ENCODE results near the gene BNIP3.
A peak's percentile ranks its signal among the peaks of the same experiment; 100 is the strongest.
"Not testable (repeated sequence)": the region's sequence is repeated elsewhere in the genome, so short reads cannot be mapped to it uniquely, and the experiment has no call there.

The BNIP3 gene

GRCh38 chr10:132001238-132001972 lies 19.7 kb upstream of the BNIP3 start:
- peak; percentile 50 for DNase-seq

GRCh38 chr10:131998845-131999681 lies 17.3 kb upstream of the BNIP3 start:
- DNase-seq = no peak

- no peak for DNase-seq
Observed at GRCh38 chr10:131998050-131998844, 16.5 kb upstream of the BNIP3 start.

DNA sequence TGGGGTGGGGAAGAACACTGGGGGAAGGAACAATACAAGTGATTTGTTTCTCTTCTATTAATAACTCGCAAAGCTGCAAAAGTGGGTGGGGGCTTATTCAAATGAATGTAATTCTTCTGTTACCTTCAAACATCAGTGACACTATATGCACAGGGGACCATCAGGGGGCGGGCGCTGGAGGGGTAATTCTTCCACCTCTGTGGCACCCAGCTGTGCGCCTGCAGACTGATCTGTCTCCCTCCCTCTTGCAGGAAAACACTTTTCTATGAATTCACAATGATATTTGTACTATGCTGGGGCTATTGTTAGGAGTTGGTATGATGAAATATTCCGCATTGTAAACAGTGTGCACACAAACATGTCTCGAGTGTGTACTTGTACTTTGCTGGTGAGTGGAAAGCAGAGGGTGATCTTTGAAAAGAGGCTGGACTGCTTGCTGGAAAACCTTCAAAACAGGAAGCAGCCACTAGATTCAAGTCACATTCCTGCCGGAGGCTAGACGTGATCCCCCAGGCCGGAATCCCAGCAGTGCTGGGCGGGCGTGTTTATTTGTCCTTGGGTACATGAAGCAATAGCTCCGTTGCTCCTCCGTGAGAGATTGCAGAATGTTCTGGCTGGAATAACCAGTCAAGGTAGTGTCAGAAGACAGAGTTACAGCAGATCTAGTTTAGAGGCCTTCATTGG lies 15.8 kb upstream of the BNIP3 start:
- DNase-seq = peak; percentile 38

GRCh38 chr10:131996466-131997365 lies 15.0 kb upstream of the BNIP3 start:
- DNase-seq = no peak

- DNase-seq = no peak
Observed at GRCh38 chr10:131994435-131994834, 12.7 kb upstream of the BNIP3 start.

GRCh38 chr10:131993275-131993674 lies 11.6 kb upstream of the BNIP3 start:
- no peak for DNase-seq

DNA sequence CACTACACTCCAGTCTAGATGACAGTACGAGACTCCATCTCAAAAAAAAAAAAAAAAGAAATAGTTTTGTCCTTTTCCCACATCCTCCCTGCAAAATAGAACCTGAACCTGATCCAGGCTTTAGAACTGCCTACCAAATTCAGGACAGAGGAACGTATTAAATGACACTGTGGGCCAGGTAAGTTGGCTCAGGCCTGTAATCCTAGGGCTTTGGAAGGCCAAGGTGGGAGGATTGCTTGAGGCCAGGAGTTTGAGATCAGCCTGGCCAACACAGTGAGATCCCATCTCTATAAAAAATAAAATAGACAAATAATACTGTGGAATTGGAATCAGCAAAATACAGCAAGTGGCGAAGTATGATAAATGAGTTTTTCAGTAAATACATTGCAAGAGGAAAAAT lies 10.0 kb upstream of the BNIP3 start:
- DNase-seq = no peak

DNA sequence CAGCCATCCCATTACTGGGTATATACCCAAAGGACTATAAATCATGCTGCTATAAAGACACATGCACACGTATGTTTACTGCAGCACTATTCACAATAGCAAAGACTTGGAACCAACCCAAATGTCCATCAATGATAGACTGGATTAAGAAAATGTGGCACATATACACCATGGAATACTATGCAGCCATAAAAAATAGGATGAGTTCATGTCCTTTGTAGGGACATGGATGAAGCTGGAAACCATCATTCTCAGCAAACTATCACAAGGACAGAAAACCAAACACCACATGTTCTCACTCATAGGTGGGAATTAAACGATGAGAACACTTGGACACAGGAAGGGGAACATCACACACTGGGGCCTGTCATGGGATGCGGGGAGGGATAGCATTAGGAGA lies 6.1 kb upstream of the BNIP3 start:
- not testable (repeated sequence) for DNase-seq

DNA sequence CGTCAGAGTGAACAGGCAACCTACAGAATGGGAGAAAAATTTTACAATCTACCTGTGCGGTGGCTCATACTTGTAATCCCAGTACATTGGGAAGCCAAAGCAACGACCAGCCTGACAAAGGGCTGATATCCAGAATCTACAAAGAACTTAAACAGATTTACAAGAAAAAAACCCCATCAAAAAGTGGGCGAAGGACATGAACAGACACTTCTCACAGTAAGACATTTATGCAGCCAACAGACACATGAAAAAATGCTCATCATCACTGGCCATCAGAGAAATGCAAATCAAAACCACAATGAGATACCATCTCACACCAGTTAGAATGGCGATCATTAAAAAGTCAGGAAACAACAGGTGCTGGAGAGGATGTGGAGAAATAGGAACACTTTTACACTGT lies 5.6 kb upstream of the BNIP3 start:
- DNase-seq = not testable (repeated sequence)

DNA sequence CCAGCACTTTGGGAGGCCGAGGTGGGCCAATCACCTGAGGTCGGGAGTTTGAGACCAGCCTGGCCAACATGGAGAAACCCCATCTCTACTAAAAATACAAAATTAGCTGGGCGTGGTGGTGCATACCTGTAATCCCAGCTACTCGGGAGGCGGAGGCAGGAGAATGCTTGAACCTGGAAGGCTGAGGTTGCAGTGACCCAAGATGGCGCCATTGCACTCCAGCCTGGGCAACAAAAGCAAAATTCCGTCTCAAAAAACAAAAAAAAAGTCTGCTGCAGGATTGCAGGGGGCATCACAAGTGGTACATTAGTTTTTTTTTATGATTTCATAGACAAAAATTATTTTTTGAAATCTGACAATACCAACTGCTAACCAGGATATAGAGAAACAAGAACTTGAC lies 5.1 kb upstream of the BNIP3 start:
- DNase-seq = not testable (repeated sequence)

- no peak for DNase-seq
Observed at GRCh38 chr10:131983780-131984179, 2.1 kb upstream of the BNIP3 start.

GRCh38 chr10:131982796-131983195 lies 1.1 kb upstream of the BNIP3 start:
- DNase-seq = no peak

- DNase-seq = no peak
Observed at GRCh38 chr10:131982185-131982756, 548 bp upstream of the BNIP3 start.

DNA sequence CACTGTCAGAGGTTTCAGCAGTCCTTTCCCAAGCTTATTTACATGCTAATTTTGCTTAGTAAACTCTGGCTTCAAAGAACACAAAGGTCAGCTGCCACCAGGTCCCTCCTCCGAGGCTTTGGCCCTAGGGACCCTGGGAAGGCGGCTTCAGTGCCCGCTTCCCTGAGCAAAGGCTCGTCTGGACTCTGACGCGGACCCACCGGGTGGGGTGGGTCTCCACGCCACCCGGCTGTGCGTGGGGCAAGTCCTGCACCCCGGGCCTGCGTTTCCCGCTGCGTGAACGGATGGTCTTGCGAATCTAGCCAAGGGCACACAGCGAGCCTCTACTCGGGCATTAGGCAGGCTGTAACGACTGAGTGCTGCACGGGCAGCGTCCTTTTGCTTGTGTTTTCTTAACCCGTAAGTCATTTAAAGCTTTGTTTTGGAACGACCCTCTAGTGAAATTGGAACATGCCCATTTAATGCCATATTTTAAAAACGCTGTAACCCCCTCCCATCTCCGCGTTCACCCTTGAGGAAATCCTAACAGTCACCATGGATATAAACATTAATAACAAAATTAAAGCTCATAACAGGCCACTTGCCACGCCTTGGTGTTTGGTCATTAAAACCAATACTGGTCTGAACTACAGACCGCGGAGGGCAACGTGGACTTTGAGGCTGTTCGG lies 828 bp downstream of the BNIP3 start:
- DNase-seq = no peak

DNA sequence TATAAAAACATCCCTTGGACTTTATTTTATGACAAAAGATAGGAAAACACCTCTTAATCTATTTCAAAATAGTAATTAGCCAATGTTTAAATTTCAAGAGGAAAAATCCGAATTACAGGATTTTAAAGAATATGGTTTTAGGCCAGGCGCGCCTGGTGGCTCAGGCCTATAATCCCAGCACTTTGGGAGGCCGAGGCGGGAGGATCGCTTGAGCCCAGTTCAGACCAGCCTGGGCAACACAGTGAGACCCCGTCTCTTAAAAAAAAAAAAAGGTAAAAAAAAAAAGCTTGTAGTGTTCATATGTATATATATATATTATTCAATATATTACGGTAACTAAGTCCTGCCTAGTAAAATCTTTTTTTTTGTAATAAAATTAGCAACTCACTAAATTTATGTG lies 1.4 kb downstream of the BNIP3 start:
- no peak for DNase-seq

GRCh38 chr10:131979821-131980270 lies 1.9 kb downstream of the BNIP3 start:
- no peak for DNase-seq

DNA sequence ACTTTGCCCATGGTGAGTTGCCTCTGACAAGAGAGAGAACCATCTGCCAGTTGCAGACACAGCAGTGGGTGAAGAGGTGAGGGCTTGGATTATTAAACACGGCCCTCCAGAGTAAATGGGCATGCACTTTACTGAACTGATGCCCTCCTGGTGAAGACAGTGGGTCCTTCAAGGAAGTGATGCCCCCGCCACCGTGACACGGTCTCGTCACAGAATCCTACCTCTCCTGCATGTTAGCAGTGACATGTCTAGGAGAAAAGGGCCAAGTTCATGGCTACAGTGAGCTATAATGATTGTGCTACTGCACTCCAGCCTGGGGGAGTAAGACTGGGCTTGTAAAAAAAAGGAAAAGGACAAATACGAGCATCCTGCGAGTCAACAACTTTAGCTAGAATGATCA lies 2.4 kb downstream of the BNIP3 start:
- no peak for DNase-seq

DNA sequence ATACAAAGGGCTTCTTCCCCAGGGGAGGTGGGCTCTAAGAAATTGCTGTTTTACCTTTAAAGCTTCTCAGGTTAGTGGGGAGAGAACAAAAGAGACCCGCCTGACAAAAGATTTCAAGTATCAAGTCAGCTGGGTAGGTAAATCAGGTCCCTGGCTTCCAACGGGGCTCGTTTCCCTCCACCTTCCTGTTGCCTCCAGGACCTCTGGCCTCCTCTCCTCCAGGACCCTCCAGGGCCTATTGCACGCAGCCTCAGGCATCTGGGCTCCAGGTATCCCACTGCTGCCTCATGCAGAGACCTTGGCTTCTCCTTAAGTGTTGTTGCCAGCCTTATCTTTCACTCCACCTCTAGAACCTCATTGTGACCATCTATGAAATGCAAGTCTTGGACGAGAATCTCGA lies 2.9 kb downstream of the BNIP3 start:
- no peak for DNase-seq

DNA sequence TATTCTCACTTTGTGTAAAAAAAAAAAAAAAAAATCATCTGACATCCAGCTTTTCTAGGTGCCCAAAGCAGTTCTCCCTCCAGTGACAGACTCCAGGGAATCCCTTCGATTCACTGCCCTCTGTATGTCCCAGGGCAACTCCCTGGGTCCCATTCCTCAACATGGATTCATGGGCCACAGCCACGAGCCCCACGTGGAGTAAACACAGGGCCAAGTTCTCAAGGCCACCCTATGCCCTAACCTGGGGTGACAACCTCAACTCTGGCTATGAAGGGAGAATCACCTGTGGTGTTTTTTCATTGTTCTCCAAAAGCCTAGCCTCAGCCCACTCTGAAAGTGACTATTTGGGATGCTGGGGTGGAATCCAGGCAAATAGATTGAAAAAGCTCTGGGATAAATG lies 3.4 kb downstream of the BNIP3 start:
- DNase-seq = no peak
